HepG2 (cell line): ENCODE results near the gene RRP36. TPM values are rescaled to one million over a fixed set of nuclear protein-coding genes. Genes with fewer than 3 reads are reported as not detected.

Experiments
- CSRNP2 ChIP-seq: sonication (generic); formaldehyde crosslinking; conservative IDR thresholded peaks from 2 replicates; pipeline ENCODE4 v1.8.0; 2022; ENCODE audit warnings: low read depth, missing genetic modification reagents
- HDAC1 ChIP-seq: sonication (generic); formaldehyde crosslinking; IDR thresholded peaks from 2 replicates; pipeline ENCODE4 v1.5.1; 2020; ENCODE audit warnings: mild to moderate bottlenecking, missing genetic modification reagents
- NR1H2 ChIP-seq: sonication (generic); formaldehyde crosslinking; IDR thresholded peaks from 2 replicates; pipeline ENCODE4 v1.8.1; 2022; ENCODE audit warnings: low read depth, missing genetic modification reagents, borderline replicate concordance
- PATZ1 ChIP-seq: sonication (generic); formaldehyde crosslinking; IDR thresholded peaks from 2 replicates; pipeline ENCODE4 v1.4.0; 2020; ENCODE audit warnings: missing genetic modification reagents
- PBX2 ChIP-seq: IDR thresholded peaks from 2 replicates; pipeline ENCODE4 v1.6.1; 2016; ENCODE audit warnings: control low read depth
- RFX1 ChIP-seq: fragments of 450-650 bp; IDR thresholded peaks from 2 replicates; pipeline ENCODE4 v1.6.1; 2017
- RNF219 ChIP-seq: sonication (generic); formaldehyde crosslinking; IDR thresholded peaks from 2 replicates; pipeline ENCODE4 v1.5.0; 2020; ENCODE audit warnings: mild to moderate bottlenecking, missing genetic modification reagents
- TERF1 ChIP-seq: sonication (generic); formaldehyde crosslinking; IDR thresholded peaks from 2 replicates; pipeline ENCODE4 v1.8.0; 2022; ENCODE audit warnings: mild to moderate bottlenecking, missing genetic modification reagents, moderate library complexity
- TFAP4 ChIP-seq: sonication (generic); IDR thresholded peaks from 2 replicates; pipeline ENCODE4 v1.6.1; 2016; ENCODE audit warnings: low read depth, borderline replicate concordance
- ZFP91 ChIP-seq: sonication (generic); formaldehyde crosslinking; IDR thresholded peaks from 2 replicates; pipeline ENCODE4 v1.9.0; 2022; ENCODE audit warnings: missing genetic modification reagents, mild to moderate bottlenecking, borderline replicate concordance
- ZNF136 ChIP-seq: sonication (generic); formaldehyde crosslinking; IDR thresholded peaks from 2 replicates; pipeline ENCODE4 v1.8.1; 2022; ENCODE audit warnings: low read depth, mild to moderate bottlenecking, moderate library complexity, missing genetic modification reagents
- ZNF256 ChIP-seq: sonication (generic); formaldehyde crosslinking; conservative IDR thresholded peaks from 2 replicates; pipeline ENCODE4 v1.4.0; 2020; ENCODE audit warnings: missing genetic modification reagents
- ZNF512B ChIP-seq: sonication (generic); formaldehyde crosslinking; IDR thresholded peaks from 2 replicates; pipeline ENCODE4 v1.5.1; 2020; ENCODE audit warnings: missing genetic modification reagents, mild to moderate bottlenecking, borderline replicate concordance
- polyA plus RNA-seq, 8 experiments: library from polyadenylated mRNA; depleted of rRNA in 3 of 8; stranded (reverse) in 7 of 8; unstranded in 1 of 8; fragments of >200 nt; fragmentation: Illumina TruSeq in 4 of 8; extraction: Trizol in 4 of 8; gene quantifications; 2 replicates each; pipeline versions ENCODE4 v1.2.1 to v1.2.3, GENCODE V29; 2011 to 2016; ENCODE audit warnings: low read depth in 4 of 8, missing spikeins in 1 of 8, mixed read lengths in 1 of 8; ENCODE audit not compliant: insufficient read depth in 1 of 8
- total RNA-seq, 5 experiments: library from RNA; depleted of rRNA; stranded (reverse); fragments of >200 nt; fragmentation: Illumina TruSeq; extraction: Trizol; gene quantifications; 2 replicates each; pipeline ENCODE4 v1.2.3, GENCODE V29; 2016; ENCODE audit warnings: low read depth in 1 of 5

Gene RRP36
- total and polyA plus RNA-seq, 2 of the 13 experiments (the other 11 are each of a cell fraction or from before 2014, with no cell fraction given): 29.5 to 144 TPM

- TF ChIP-seq CSRNP2 (CRISPR knock-in tag) (no peak), NR1H2 (no peak), ZFP91 (CRISPR knock-in tag) (peak; percentile 24; the same call in 1 of the 2 replicates), TERF1 (CRISPR knock-in tag) (no peak), RNF219 (CRISPR knock-in tag) (no peak), ZNF256 (CRISPR knock-in tag) (no peak), PATZ1 (peak; percentile 66), ZNF512B (CRISPR knock-in tag) (no peak), RFX1 (no peak), ZNF136 (CRISPR knock-in tag) (no peak), TFAP4 (peak; percentile 48; the same call in 1 of the 2 replicates), HDAC1 (CRISPR knock-in tag) (0 out of 2 replicates have a peak, but pooled peaks have one; percentile 22), PBX2 (CRISPR knock-in tag) (peak; percentile 84)
These were observed 14.2 kb downstream of the RRP36 start (continued) for GRCh38 chr6:43035495-43036194.
